Central memory CD4-positive, alpha-beta T cell (primary cell): ENCODE results near the gene CAPS2.

ENCODE experiments used
- DNase-seq: peaks from one replicate; pipeline ENCODE4 v3.0.0; 2022

Gene CAPS2

DNA sequence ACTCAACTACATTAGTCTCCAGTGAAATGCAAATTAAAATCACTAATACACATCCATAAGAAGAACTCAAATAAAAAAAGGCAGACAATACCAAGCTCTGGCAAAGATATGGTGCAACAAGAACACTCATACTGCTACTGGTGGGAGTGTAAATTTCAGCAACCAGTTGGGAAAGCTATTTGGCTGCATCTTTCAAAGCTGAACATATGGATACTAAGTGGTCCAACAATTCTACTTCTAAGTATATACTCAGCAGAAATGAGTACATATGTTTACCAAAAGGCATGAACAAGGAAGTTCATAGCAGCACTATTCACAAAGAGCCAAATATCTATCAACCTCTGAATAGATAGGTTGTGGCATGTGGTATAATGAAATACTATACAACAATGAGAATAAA, 27.3 kb downstream of the CAPS2 start:
- DNase-seq = no peak

- no peak for DNase-seq
Observed at GRCh38 chr12:75302225-75302624, 27.9 kb downstream of the CAPS2 start.

DNA sequence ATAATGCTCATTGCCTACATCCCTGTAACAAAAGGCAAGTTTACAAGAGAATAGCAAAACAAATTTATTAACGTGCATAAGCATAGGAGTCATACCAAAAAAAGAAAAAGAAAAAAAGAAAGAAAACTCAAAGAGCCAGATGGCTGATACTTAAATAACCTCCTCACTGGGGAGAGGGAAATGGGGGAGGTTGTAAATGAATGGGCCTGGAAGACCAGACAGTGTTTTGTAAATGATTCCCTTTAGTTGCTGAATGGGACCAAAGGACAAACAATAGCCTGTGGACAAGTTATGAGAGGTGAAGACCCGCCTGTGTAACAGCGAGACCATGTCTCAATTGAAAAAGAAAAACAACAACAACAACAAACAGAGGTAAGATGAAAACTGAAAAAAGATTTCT, 35.3 kb downstream of the CAPS2 start:
- no peak for DNase-seq

- no peak for DNase-seq
Observed at GRCh38 chr12:75294336-75294735, 35.8 kb downstream of the CAPS2 start.

GRCh38 chr12:75291014-75291413, 39.1 kb downstream of the CAPS2 start:
- no peak for DNase-seq

DNA sequence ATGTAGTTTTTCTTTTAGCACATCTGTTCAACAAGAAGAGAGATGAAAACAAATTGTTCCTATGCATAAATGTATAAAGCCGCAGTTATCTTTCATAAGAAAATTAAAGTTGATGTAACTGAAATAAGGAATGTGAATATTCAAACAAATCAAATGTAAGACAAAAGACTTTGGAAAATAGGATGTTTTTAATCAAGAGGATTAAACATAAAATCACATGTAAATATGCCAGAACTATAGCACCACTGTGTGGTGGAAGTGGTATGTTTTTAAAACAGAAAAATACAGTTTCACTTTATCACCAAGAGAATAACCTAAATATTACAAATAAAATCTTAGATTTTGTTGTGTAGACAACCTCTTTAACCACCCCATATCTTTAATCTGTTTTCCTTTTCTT, 40.4 kb downstream of the CAPS2 start:
- DNase-seq = no peak

GRCh38 chr12:75288860-75289259, 41.3 kb downstream of the CAPS2 start:
- DNase-seq = no peak

- DNase-seq = no peak
Observed at GRCh38 chr12:75275702-75276101, 54.4 kb downstream of the CAPS2 start.

DNA sequence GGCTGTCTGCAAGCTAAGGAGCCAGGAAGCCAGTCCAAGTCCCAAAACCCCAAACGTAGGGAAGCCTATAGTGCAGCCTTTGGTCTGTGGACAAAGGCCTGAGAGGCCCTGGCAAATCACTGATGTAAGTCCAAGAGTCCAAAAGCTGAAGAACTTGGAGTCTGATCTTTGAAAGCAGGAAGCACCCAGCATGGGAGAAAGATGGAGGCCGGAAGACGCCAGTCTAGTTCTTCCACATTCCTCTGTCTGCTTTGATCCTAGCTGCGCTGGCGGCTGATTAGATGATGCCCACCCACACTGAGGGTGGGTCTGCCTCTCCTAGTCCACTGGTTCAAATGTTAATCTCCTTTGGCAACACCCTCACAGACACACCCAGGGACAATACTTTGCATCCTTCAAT, 58.5 kb downstream of the CAPS2 start:
- DNase-seq = no peak

DNA sequence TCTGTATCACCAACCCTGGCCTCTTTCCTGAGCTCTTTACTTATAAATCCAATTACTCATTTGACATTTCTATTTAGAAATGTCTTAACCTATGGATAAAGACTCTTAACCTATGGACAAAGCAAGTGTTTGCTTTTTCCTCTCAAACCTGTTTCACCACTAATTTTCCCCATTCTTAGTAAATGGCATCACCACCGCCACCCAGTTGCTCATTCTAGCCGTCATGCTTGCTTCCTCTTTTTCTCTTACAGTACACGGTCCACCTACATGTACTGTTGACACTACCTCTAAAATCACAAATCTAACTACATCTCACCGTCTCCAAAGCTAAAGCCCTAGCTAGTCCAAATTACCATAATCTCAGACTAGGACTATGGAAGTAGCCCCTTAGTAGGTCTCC, 60.0 kb downstream of the CAPS2 start:
- no peak for DNase-seq

- no peak for DNase-seq
Observed at GRCh38 chr12:75269209-75269608, 60.9 kb downstream of the CAPS2 start.

DNA sequence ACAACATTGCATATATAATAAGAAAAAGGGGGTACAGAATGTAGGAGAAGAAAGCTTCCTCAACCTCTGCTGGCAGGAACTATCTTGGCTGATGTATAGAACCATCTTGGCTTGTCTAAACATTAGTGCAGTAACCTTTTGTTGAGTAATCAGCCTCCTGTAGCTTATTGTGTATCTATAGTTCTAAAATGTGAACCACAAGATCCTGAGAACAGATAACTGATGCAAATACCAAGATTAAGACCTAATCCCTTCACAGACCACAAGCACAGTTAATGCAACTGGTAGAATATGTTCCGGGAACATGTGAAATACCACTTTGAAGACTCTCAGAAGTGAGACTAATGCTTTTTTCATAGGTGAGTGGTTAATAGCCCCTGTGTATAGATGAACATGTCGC, 69.8 kb downstream of the CAPS2 start:
- no peak for DNase-seq

- no peak for DNase-seq
Observed at GRCh38 chr12:75259143-75259542, 71.0 kb downstream of the CAPS2 start.

GRCh38 chr12:75257510-75257909, 72.6 kb downstream of the CAPS2 start:
- peak; percentile 10 for DNase-seq

DNA sequence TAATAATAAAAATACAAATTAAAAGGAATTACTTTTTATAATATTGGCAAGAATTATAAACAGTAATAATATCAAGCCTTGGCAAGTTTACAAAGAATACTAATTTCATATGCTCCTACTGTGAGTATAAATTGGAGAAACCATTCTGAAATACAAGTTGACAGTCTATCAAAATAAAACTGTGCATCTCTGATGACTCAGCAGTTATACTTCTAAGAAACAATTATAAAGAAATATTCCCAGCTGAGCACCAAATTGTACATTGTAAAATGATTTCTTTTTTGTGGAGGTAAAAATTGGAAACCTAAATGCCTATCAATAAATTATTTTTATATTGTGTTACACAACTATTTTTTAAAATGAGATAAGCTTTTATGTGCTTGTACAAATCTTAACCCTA, 85.0 kb downstream of the CAPS2 start:
- DNase-seq = no peak

GRCh38 chr12:75239987-75240386, 90.1 kb downstream of the CAPS2 start:
- no peak for DNase-seq

- no peak for DNase-seq
Observed at GRCh38 chr12:75236206-75236605, 93.9 kb downstream of the CAPS2 start.

- DNase-seq = no peak
Observed at GRCh38 chr12:75227132-75227531, 103.0 kb downstream of the CAPS2 start.
